SK-N-SH (cell line): Measurements from ENCODE around the gene NME2. TPM values are rescaled to one million over a fixed set of nuclear protein-coding genes. Genes with fewer than 3 reads are reported as not detected.

Source experiments
- CTCF ChIA-PET: fragments of 300-600, 350-600 bp; formaldehyde crosslinking; extraction: SDS; loops from one replicate; lab custom pipeline; 2021; lab: Yijun Ruan, JAX
- POLR2A ChIA-PET: fragments of 350-600 bp; sonication (Branson Sonifier 250); formaldehyde crosslinking; extraction: SDS; loops from one replicate; lab custom pipeline; 2020; ENCODE audit warnings: antibody characterized with exemption, inconsistent platforms; lab: Yijun Ruan, JAX
- DNase-seq: peaks from one replicate; pipeline ENCODE4 v3.0.0; 2012
- H2AFZ ChIP-seq: fragments of 200-600 bp; sonication (generic); 2 replicates; pipeline ENCODE4 v1.8.1; 2016; ENCODE audit warnings: antibody characterized with exemption, mild to moderate bottlenecking, low read depth
- H3F3A ChIP-seq: fragments of 200-600 bp; sonication (generic); replicated peaks from 2 replicates; pipeline ENCODE3; 2016; ENCODE audit warnings: antibody characterized with exemption, mild to moderate bottlenecking; ENCODE audit not compliant: insufficient read depth
- H3K27ac ChIP-seq, 2 experiments: fragments of 200-500 bp in 1 of 2; fragments of 200-600 bp in 1 of 2; sonication (Bioruptor generic) in 1 of 2; sonication (generic), shearing (Covaris generic) in 1 of 2; 2 replicates each; pipeline versions ENCODE4 v1.5.1 to v1.6.1; 2014 to 2016; ENCODE audit warnings: low read depth in 2 of 2, inconsistent platforms in 1 of 2, low read length in 1 of 2, mild to moderate bottlenecking in 1 of 2, mixed read lengths in 1 of 2
- H3K27me3 ChIP-seq: fragments of 200-600 bp; sonication (generic), shearing (Covaris generic); 2 replicates; pipeline ENCODE4 v1.6.1; 2016; ENCODE audit warnings: mixed run types; ENCODE audit not compliant: insufficient read depth
- H3K36me3 ChIP-seq, 2 experiments: fragments of 200-500 bp in 1 of 2; fragments of 200-600 bp in 1 of 2; sonication (Bioruptor generic) in 1 of 2; sonication (generic) in 1 of 2; replicated peaks in 1 of 2; 2 replicates each; pipeline versions ENCODE3 to v1.5.1; 2014 to 2016; ENCODE audit warnings: low read length in 1 of 2, mild to moderate bottlenecking in 1 of 2; ENCODE audit not compliant: insufficient read depth in 2 of 2, control insufficient read depth in 1 of 2
- H3K4me1 ChIP-seq, 2 experiments: fragments of 200-500 bp in 1 of 2; fragments of 200-600 bp in 1 of 2; sonication (Bioruptor generic) in 1 of 2; sonication (generic), shearing (Covaris generic) in 1 of 2; 2 replicates each; pipeline versions ENCODE4 v1.5.1 to v1.6.1; 2014 to 2016; ENCODE audit warnings: low read depth in 1 of 2, low read length in 1 of 2, mixed run types in 1 of 2; ENCODE audit not compliant: insufficient read depth in 2 of 2, control insufficient read depth in 1 of 2
- H3K4me2 ChIP-seq: fragments of 200-600 bp; sonication (generic), shearing (Covaris generic); 2 replicates; pipeline ENCODE4 v1.6.1; 2017; ENCODE audit warnings: mixed run types
- H3K4me3 ChIP-seq, 2 experiments: fragments of 200-500 bp in 1 of 2; fragments of 200-600 bp in 1 of 2; sonication (Bioruptor generic) in 1 of 2; sonication (generic), shearing (Covaris generic) in 1 of 2; 2 replicates each; pipeline versions ENCODE4 v1.5.1 to v1.8.1; 2014 to 2016; ENCODE audit warnings: low read depth in 2 of 2, inconsistent platforms in 1 of 2, low read length in 1 of 2, mild to moderate bottlenecking in 1 of 2, mixed read lengths in 1 of 2, moderate library complexity in 1 of 2
- H3K79me2 ChIP-seq: fragments of 200-600 bp; sonication (generic); 2 replicates; pipeline ENCODE4 v1.8.1; 2017; ENCODE audit warnings: mild to moderate bottlenecking; ENCODE audit not compliant: insufficient read depth
- H3K9ac ChIP-seq: fragments of 200-600 bp; sonication (generic); 2 replicates; pipeline ENCODE4 v1.6.1; 2017; ENCODE audit warnings: mixed run types
- H3K9me2 ChIP-seq: fragments of 200-600 bp; sonication (generic); 2 replicates; pipeline ENCODE4 v1.6.1; 2017; ENCODE audit warnings: mixed run types
- H3K9me3 ChIP-seq: fragments of 200-600 bp; sonication (generic); 2 replicates; pipeline ENCODE4 v1.6.1; 2017; ENCODE audit warnings: mixed run types, mild to moderate bottlenecking, moderate library complexity
- H4K20me1 ChIP-seq: fragments of 200-600 bp; sonication (generic); 2 replicates; pipeline ENCODE4 v1.6.1; 2017; ENCODE audit warnings: mild to moderate bottlenecking, mixed run types; ENCODE audit not compliant: insufficient read depth
- CHD2 ChIP-seq: fragments of 150-350 bp; IDR thresholded peaks from 2 replicates; pipeline ENCODE4 v1.6.1; 2018; ENCODE audit warnings: low read length; ENCODE audit not compliant: partially characterized antibody
- CTCF ChIP-seq: fragments of 200-600 bp; sonication (generic); IDR thresholded peaks from 2 replicates; pipeline ENCODE4 v1.6.1; 2017; ENCODE audit warnings: antibody characterized with exemption, mild to moderate bottlenecking, moderate library complexity
- ELF1 ChIP-seq: IDR thresholded peaks from 2 replicates; pipeline ENCODE4 v1.4.0; 2012
- EP300 ChIP-seq, 2 experiments: IDR thresholded peaks; 2 replicates each; pipeline versions ENCODE4 v1.4.0 to v1.6.1; 2012; ENCODE audit warnings: borderline replicate concordance in 1 of 2, low read depth in 1 of 2, low read length in 1 of 2
- FOSL2 ChIP-seq: IDR thresholded peaks from 2 replicates; pipeline ENCODE4 v1.4.0; 2012; ENCODE audit warnings: low read depth, mild to moderate bottlenecking, moderate library complexity, borderline replicate concordance
- FOXM1 ChIP-seq: IDR thresholded peaks from 2 replicates; pipeline ENCODE4 v1.4.0; 2012; ENCODE audit warnings: low read depth, mild to moderate bottlenecking
- GABPA ChIP-seq: IDR thresholded peaks from 2 replicates; pipeline ENCODE4 v1.4.0; 2012; ENCODE audit warnings: low read depth, mild to moderate bottlenecking
- GATA2 ChIP-seq: sonication (generic); formaldehyde crosslinking; IDR thresholded peaks from 2 replicates; pipeline ENCODE4 v1.5.0; 2020; ENCODE audit warnings: mild to moderate bottlenecking, missing genetic modification reagents
- JUND ChIP-seq: IDR thresholded peaks from 2 replicates; pipeline ENCODE4 v1.4.0; 2012
- MXI1 ChIP-seq: IDR thresholded peaks from 2 replicates; pipeline ENCODE4 v1.6.1; 2012; ENCODE audit warnings: mild to moderate bottlenecking, low read depth, low read length, improper control_type of control experiment
- NRF1 ChIP-seq: IDR thresholded peaks from 2 replicates; pipeline ENCODE4 v1.6.1; 2012; ENCODE audit warnings: low read depth, mild to moderate bottlenecking, low read length
- POLR2AphosphoS5 ChIP-seq: IDR thresholded peaks from 2 replicates; pipeline ENCODE4 v1.6.1; 2012; ENCODE audit warnings: low read depth, low read length
- RAD21 ChIP-seq: IDR thresholded peaks from 2 replicates; pipeline ENCODE4 v1.6.1; 2012; ENCODE audit warnings: mild to moderate bottlenecking, low read length
- RCOR1 ChIP-seq: fragments of 150-350 bp; IDR thresholded peaks from 2 replicates; pipeline ENCODE4 v1.6.1; 2017; ENCODE audit warnings: antibody characterized with exemption, low read length
- RFX5 ChIP-seq: IDR thresholded peaks from 2 replicates; pipeline ENCODE4 v1.6.1; 2012; ENCODE audit warnings: mild to moderate bottlenecking, improper control_type of control experiment, low read length
- SIN3A ChIP-seq: IDR thresholded peaks from 2 replicates; pipeline ENCODE4 v1.6.1; 2012; ENCODE audit warnings: low read depth, mild to moderate bottlenecking, low read length, moderate library complexity, borderline replicate concordance
- TCF12 ChIP-seq: IDR thresholded peaks from 2 replicates; pipeline ENCODE4 v1.4.0; 2012
- TEAD4 ChIP-seq: IDR thresholded peaks from 2 replicates; pipeline ENCODE4 v1.4.0; 2012; ENCODE audit warnings: mild to moderate bottlenecking, borderline replicate concordance; ENCODE audit not compliant: insufficient read depth
- WGBS: methylation state at CpG from one replicate; pipeline ENCODE4 v1.1.6; 2017; ENCODE audit warnings: low lambda C conversion rate; 5-methylcytosine and 5-hydroxymethylcytosine counted together
- polyA plus RNA-seq, 3 experiments: library from polyadenylated mRNA; depleted of rRNA; stranded (reverse); fragments of >200 nt; gene quantifications; 2 replicates each; pipeline ENCODE4 v1.2.3, GENCODE V29; 2012
- TF ChIP-seq, protein P1 (sequence below): IDR thresholded peaks from 2 replicates; pipeline ENCODE4 v1.4.0; 2012; ENCODE audit warnings: low read depth, borderline replicate concordance
- TF ChIP-seq, protein P2 (sequence below): IDR thresholded peaks from 2 replicates; pipeline ENCODE4 v1.4.0; 2012; ENCODE audit warnings: low read depth
- TF ChIP-seq, protein P3 (sequence below): IDR thresholded peaks from 2 replicates; pipeline ENCODE4 v1.6.1; 2012; ENCODE audit warnings: mild to moderate bottlenecking, low read depth, low read length, moderate library complexity

NME2 gene
- polyA plus RNA-seq, 1 of the 3 experiments (the other 2 are of a cell fraction), result 1,446 TPM

DNA sequence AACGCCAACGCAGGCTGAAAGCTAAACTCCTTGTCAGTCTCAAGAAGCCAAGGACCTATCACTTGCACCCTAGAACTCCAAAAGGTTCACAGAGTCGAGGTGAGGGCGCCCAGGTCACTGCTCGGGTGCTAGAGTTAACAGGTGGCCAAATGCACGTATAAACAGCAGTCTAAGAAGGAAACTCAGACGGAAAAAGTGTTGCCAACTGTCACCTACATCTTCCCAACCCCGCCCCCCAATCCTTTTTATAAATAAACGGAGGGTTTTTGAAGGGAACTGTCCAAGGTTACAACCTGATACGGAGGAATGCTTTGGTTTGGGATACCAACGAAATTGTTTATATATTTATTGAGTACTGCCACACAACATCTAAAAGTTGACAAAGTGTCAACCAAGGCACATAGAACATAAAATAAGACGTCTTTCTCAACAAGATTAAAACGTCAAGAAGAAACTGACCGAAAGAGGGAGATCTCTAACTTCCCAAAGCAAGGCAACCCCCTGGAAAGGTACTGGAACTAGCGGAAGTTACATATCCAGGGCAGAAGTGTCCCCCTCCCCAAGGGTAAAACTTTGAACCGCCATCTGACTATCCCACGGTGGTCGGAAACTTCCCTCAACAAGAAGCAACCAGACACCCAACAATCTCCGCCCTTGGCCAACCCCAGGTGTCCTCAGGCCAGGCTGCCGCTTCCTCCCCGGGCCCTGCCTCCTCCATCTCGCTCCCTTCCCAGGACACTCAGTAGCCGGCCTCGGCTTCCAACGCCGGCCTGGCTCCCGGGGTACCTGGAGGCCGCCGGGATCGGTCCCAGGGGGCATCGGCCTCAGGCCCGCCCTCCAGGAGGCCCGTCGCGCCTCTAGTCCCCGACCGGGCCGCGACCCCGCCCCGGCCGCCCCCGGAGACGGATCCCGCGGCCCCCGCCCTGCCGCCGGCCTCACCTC is 46.5 kb upstream of the NME2 start:
- peaks cover 9 to 12% of the 10 kb centered on the region in 2 experiments for H3K4me1 ChIP-seq
- H3K36me3 ChIP-seq, result peaks cover 0 to 15% of the 10 kb centered on the region in 2 experiments
- no peaks in the 10 kb centered on the region for H3K27me3 ChIP-seq
- WGBS, result 5% methylated on average over 46 of the region's 49 CpGs
- ChIA-PET CTCF (interaction anchor here (0.7 to 3.9 kb wide), 14 partner anchors 9 to 267 kb away, joined by 3 to 25 read pairs (median 4); partner anchors contain the start of gene NME1), POLR2A (interaction anchor here (0.5 to 2.2 kb wide), 5 partner anchors 28 to 454 kb away, joined by 3 to 12 read pairs (median 5); partner anchors contain the start of genes NME1 and TOB1)
- peaks cover 54% of the 10 kb centered on the region for H4K20me1 ChIP-seq
- H3K79me2 ChIP-seq, result peaks cover 58% of the 10 kb centered on the region
- peak overlapping the region; percentile 87 for H3K4me2 ChIP-seq
- no peaks in the 10 kb centered on the region for H3K9me2 ChIP-seq
- H3K27ac ChIP-seq, result peak overlapping the region; percentile 66 to 89
- H2AFZ ChIP-seq, result peak overlapping the region; percentile 76; the same call in 1 of the 2 replicates
- H3K4me3 ChIP-seq, result peak overlapping the region; percentile 73 to 86
- TF ChIP-seq GABPA (0 out of 2 replicates have a peak, but pooled peaks have one; percentile 16), RFX5 (no peak), JUND (no peak), NRF1 (no peak), TCF12 (no peak), GATA2 (CRISPR knock-in tag) (no peak), CTCF (peak; percentile 50), MXI1 (peak; percentile 57; the same call in 1 of the 2 replicates), RAD21 (peak; percentile 66), SIN3A (peak; percentile 92), POLR2AphosphoS5 (no peak), RCOR1 (no peak), ELF1 (0 out of 2 replicates have a peak, but pooled peaks have one; percentile 20), FOXM1 (no peak), CHD2 (no peak), TEAD4 (no peak), EP300 (IDR thresholded peaks at IDR 0.05; ENCODE audit: borderline replicate concordance in 1 of 2, low read depth in 1 of 2, low read length in 1 of 2) (no peak), FOSL2 (no peak)
- TF ChIP-seq, protein P1, sequence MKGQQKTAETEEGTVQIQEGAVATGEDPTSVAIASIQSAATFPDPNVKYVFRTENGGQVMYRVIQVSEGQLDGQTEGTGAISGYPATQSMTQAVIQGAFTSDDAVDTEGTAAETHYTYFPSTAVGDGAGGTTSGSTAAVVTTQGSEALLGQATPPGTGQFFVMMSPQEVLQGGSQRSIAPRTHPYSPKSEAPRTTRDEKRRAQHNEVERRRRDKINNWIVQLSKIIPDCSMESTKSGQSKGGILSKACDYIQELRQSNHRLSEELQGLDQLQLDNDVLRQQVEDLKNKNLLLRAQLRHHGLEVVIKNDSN, result no peak
- TF ChIP-seq, protein P2, sequence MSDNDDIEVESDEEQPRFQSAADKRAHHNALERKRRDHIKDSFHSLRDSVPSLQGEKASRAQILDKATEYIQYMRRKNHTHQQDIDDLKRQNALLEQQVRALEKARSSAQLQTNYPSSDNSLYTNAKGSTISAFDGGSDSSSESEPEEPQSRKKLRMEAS, result peak; percentile 53
- TF ChIP-seq, protein P3, sequence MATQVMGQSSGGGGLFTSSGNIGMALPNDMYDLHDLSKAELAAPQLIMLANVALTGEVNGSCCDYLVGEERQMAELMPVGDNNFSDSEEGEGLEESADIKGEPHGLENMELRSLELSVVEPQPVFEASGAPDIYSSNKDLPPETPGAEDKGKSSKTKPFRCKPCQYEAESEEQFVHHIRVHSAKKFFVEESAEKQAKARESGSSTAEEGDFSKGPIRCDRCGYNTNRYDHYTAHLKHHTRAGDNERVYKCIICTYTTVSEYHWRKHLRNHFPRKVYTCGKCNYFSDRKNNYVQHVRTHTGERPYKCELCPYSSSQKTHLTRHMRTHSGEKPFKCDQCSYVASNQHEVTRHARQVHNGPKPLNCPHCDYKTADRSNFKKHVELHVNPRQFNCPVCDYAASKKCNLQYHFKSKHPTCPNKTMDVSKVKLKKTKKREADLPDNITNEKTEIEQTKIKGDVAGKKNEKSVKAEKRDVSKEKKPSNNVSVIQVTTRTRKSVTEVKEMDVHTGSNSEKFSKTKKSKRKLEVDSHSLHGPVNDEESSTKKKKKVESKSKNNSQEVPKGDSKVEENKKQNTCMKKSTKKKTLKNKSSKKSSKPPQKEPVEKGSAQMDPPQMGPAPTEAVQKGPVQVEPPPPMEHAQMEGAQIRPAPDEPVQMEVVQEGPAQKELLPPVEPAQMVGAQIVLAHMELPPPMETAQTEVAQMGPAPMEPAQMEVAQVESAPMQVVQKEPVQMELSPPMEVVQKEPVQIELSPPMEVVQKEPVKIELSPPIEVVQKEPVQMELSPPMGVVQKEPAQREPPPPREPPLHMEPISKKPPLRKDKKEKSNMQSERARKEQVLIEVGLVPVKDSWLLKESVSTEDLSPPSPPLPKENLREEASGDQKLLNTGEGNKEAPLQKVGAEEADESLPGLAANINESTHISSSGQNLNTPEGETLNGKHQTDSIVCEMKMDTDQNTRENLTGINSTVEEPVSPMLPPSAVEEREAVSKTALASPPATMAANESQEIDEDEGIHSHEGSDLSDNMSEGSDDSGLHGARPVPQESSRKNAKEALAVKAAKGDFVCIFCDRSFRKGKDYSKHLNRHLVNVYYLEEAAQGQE, result peak; percentile 92
- H3F3A ChIP-seq, result peaks cover 10% of the 10 kb centered on the region
- DNase-seq, result peak; percentile 24
- H3K9ac ChIP-seq, result peak overlapping the region; percentile 96
- H3K9me3 ChIP-seq, result no peaks in the 10 kb centered on the region
